SJSA1 (cell line): Measurements from ENCODE around the gene MATCAP1. TPM values are rescaled to one million over a fixed set of nuclear protein-coding genes. Genes with fewer than 3 reads are reported as not detected.

Source experiments
- DNase-seq, 2 experiments: peaks; one replicate each; pipeline ENCODE4 v3.0.0-alpha.2; 2015 to 2020; ENCODE audit warnings: low spot score in 2 of 2, low read depth in 1 of 2
- H3K27ac ChIP-seq: fragments of 250-450 bp; sonication (Bioruptor Pico); 2 replicates; pipeline ENCODE4 v1.5.1; 2020; ENCODE audit warnings: mild to moderate bottlenecking, moderate library complexity
- H3K27me3 ChIP-seq: fragments of 250-450 bp; sonication (Bioruptor Pico); replicated peaks from 2 replicates; pipeline ENCODE4 v1.5.1; 2020; ENCODE audit warnings: mild to moderate bottlenecking, moderate library complexity
- H3K36me3 ChIP-seq: fragments of 250-450 bp; sonication (Bioruptor Pico); 2 replicates; pipeline ENCODE4 v1.5.1; 2020; ENCODE audit warnings: mild to moderate bottlenecking
- H3K4me1 ChIP-seq: fragments of 250-450 bp; sonication (Bioruptor Pico); replicated peaks from 2 replicates; pipeline ENCODE4 v1.6.1; 2021; ENCODE audit warnings: mild to moderate bottlenecking
- H3K4me3 ChIP-seq: fragments of 250-450 bp; sonication (Bioruptor Pico); 2 replicates; pipeline ENCODE4 v1.5.1; 2020; ENCODE audit warnings: mild to moderate bottlenecking
- H3K9me3 ChIP-seq: fragments of 250-450 bp; sonication (Bioruptor Pico); replicated peaks from 2 replicates; pipeline ENCODE4 v1.5.1; 2020; ENCODE audit warnings: mild to moderate bottlenecking
- total RNA-seq: library from RNA; depleted of rRNA; stranded (reverse); fragments of >200 nt; shearing (Covaris generic); gene quantifications from 2 replicates; pipeline ENCODE4 v1.2.3, GENCODE V29; 2014

The MATCAP1 gene
- total RNA-seq, 1 experiment from 2014 or later: 11.3 TPM

DNA sequence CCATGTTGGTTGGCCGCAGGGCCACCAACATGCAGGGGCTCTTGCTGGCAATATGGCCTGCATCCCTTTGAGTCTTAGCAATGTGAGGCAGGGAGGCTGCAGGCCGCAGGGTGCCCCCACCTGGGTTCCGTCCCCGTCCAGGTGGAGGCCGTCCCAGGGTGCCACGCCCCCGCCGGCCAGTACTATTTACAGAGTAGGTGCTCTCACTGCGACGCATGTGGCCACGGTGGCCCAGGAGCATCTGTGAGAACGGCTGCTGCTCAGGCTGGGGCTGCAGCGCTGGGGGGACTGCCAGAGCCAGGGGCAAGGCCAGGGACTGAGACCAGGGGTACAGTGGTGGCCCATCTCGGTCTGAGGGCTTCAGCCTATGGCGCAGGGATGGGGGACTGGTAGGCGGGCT, 3.6 kb downstream of the MATCAP1 start:
- H3K27ac ChIP-seq: no peak overlapping the region
- DNase-seq: no peak
- peaks cover 14% of the 10 kb centered on the region for H3K36me3 ChIP-seq
- H3K4me3 ChIP-seq: no peak overlapping the region
- H3K27me3 ChIP-seq: no peaks in the 10 kb centered on the region
- peaks cover 21% of the 10 kb centered on the region for H3K4me1 ChIP-seq
- H3K9me3 ChIP-seq: no peaks in the 10 kb centered on the region

DNA sequence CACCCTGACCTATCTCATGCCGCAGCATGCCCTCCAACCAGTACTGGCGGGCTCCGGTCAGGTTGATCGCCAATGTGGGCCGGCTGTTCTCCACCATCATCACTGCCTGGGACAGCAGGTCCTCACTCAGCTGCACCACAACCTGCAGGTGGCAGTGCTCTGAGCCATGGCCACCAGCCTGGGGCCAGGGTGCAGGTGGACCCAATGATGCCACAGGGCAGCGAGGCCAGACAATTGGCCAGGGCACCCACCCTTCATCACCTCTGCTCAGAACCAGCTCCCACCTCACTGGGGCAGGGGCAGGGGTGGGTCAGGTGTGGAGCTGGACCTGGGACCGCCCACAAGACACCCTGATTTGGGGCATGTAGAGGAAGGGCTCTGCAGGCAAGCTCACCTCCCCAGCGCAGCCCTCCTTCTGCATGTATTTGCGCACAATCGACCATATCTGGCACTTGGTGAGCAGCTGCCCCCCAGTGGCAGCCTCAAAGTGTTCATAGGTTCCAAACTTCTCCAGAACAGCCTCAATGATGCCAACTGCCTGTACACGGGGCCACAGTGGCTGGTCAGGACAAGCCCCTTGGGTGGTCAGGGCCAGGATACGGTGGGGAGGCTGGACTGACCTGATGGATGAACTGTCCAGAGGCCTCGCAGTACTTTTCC, 4.2 kb downstream of the MATCAP1 start:
- no peak for DNase-seq

DNA sequence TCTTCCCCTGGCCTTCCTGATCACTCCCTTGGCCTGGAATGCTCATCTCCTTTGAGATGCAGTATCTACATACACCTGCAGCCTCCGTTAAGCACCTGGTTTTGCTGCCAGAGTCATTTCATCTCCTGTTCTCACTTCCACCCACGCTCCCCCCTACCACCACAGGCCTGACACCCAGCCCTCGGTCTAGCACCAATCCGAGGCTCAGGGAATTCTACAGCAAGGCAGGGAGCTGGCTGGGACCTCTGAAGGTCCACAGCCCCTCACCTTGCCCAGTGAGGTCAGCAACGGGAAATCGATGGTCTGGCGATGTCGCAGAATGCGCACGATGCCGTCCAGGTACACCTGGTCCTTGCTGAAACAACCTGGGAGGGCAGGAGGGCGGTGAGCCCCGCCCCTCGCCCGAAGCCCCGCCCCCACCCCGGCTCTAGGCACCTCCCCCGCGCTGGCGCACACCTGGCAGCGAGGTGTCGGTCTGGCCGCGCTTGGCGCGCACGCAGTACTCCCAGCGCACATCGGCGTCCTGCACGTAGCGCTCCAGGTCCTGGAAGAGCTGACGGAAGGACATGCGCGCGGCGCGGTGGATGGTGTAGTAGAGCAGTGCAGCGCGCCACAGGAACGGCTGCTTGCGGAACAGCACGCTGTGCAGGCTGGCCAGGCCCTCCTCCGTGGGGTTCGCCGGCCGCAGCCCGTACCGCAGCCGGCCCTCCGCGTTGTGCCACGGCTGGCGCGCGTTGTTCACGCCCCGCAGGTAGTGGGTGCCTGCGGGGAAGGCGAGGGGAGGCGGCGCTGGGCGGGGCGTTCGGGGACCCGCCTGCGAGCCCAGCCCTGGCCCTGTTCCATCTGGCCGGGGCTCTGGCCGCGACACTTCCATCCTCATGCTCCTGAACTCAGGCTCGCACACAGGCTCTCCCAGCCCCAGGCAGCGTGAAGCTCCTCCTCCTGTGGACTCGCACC, 5.7 kb downstream of the MATCAP1 start:
- H3K27me3 ChIP-seq: no peaks in the 10 kb centered on the region
- H3K36me3 ChIP-seq: peaks cover 18% of the 10 kb centered on the region
- no peak for DNase-seq
- no peak overlapping the region for H3K4me3 ChIP-seq
- H3K4me1 ChIP-seq: peaks cover 26% of the 10 kb centered on the region
- no peaks in the 10 kb centered on the region for H3K9me3 ChIP-seq
- H3K27ac ChIP-seq: no peak overlapping the region

More for the DNA sequence above, 4.2 kb downstream of the MATCAP1 start:
- peaks cover 20% of the 10 kb centered on the region for H3K4me1 ChIP-seq
- H3K4me3 ChIP-seq: no peak overlapping the region
- H3K27ac ChIP-seq: no peak overlapping the region
- peaks cover 20% of the 10 kb centered on the region for H3K36me3 ChIP-seq
- no peaks in the 10 kb centered on the region for H3K27me3 ChIP-seq
- no peaks in the 10 kb centered on the region for H3K9me3 ChIP-seq

DNA sequence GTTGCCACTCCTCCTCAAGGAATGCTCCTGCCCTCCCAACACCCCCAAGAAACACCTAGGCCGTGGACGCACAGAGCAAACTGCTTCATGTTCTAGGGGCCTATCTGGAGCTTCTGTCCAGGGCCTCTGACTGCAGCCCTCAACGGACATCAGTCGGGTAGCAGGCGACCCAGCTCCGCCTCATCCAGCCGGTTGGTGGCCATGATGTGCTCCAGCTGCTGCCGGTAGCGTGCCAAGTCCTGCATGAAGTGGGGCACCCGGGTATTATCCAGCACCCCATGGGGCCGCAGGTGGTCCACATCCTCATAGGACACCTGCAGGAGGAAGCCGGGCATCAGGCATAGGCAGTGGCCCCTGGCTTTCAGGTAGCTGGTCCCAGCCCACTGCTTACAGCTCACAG, 7.1 kb downstream of the MATCAP1 start:
- peaks cover 20% of the 10 kb centered on the region for H3K4me1 ChIP-seq
- H3K36me3 ChIP-seq: peaks cover 18% of the 10 kb centered on the region
- H3K27ac ChIP-seq: no peak overlapping the region
- no peak for DNase-seq
- H3K4me3 ChIP-seq: no peak overlapping the region
- no peaks in the 10 kb centered on the region for H3K27me3 ChIP-seq
- H3K9me3 ChIP-seq: no peaks in the 10 kb centered on the region

DNA sequence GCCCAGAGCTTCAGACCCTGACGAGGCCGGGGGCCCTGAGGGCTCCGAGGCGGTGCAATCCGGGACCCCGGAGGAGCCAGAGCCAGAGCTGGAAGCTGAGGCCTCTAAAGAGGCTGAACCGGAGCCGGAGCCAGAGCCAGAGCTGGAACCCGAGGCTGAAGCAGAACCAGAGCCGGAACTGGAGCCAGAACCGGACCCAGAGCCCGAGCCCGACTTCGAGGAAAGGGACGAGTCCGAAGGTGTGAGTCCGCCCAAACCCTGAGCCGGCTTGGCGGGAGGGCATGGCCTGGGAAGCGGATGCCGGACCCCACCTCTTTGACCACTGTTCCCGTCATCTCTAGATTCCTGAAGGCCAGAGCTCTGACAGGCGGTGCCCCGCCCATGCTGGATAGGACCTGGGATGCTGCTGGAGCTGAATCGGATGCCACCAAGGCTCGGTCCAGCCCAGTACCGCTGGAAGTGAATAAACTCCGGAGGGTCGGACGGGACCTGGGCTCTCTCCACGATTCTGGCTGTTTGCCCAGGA, 9.0 kb downstream of the MATCAP1 start:
- peaks cover 18% of the 10 kb centered on the region for H3K36me3 ChIP-seq
- no peak overlapping the region for H3K27ac ChIP-seq
- peaks cover 34% of the 10 kb centered on the region for H3K4me1 ChIP-seq
- no peaks in the 10 kb centered on the region for H3K9me3 ChIP-seq
- peak overlapping the region; percentile 37 for H3K4me3 ChIP-seq
- DNase-seq: no peak
- H3K27me3 ChIP-seq: no peaks in the 10 kb centered on the region

DNA sequence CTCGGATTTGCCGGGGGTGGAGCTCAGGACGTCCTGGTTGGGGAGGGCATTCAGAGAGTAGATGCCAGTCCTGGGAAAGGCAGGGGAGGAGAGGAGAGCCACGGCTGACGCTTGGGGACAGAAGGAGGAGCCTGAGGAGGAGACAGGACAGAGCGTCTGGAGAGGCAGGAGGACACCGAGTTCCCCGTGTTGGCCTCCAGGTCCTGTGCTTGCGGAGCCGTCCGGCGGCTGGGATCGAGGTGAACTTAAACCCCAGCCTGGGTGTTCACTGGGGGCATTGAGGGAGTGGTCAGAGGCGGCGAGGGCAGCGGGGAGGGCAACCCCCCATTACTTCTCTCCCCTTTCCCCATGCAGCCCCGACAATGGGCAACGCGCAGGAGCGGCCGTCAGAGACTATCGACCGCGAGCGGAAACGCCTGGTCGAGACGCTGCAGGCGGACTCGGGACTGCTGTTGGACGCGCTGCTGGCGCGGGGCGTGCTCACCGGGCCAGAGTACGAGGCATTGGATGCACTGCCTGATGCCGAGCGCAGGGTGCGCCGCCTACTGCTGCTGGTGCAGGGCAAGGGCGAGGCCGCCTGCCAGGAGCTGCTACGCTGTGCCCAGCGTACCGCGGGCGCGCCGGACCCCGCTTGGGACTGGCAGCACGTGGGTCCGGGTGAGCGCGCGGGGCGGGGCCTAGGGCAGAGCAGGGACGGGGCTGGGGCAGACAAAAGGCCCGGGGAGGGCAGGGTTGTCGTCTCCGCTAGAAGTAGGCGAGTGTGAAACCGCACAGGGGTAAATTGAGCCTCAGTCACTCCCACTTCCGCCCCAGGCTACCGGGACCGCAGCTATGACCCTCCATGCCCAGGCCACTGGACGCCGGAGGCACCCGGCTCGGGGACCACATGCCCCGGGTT, 9.7 kb downstream of the MATCAP1 start:
- peak overlapping the region; percentile 37 for H3K4me3 ChIP-seq
- DNase-seq: peak; percentile 74 to 88
- no peak overlapping the region for H3K27ac ChIP-seq
- H3K36me3 ChIP-seq: peaks cover 15% of the 10 kb centered on the region
- no peaks in the 10 kb centered on the region for H3K27me3 ChIP-seq
- peaks cover 39% of the 10 kb centered on the region for H3K4me1 ChIP-seq
- no peaks in the 10 kb centered on the region for H3K9me3 ChIP-seq

DNA sequence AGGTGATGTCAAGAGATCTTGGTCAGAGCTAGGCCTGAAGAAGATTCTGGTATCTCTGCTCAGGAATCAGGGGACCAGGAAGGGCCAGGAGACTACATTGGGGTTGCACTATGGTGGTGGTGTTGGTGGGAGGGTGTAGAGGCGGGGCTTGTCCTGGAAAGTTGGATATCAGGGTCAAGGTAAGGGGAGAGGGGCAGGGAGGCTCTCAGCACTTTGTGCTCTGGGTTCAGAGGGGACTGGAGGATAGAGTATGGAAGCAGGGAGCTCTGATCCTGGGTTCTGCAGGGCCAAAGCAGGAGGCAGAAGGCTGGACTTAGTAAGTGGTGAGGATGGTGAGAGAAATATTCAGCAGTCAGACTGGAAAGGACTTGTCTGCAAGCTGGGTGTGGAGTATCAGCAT, 10.4 kb downstream of the MATCAP1 start:
- no peak overlapping the region for H3K27ac ChIP-seq
- H3K9me3 ChIP-seq: no peaks in the 10 kb centered on the region
- H3K4me1 ChIP-seq: peaks cover 39% of the 10 kb centered on the region
- H3K27me3 ChIP-seq: no peaks in the 10 kb centered on the region
- no peak for DNase-seq
- peaks cover 15% of the 10 kb centered on the region for H3K36me3 ChIP-seq
- peak overlapping the region; percentile 37 for H3K4me3 ChIP-seq

DNA sequence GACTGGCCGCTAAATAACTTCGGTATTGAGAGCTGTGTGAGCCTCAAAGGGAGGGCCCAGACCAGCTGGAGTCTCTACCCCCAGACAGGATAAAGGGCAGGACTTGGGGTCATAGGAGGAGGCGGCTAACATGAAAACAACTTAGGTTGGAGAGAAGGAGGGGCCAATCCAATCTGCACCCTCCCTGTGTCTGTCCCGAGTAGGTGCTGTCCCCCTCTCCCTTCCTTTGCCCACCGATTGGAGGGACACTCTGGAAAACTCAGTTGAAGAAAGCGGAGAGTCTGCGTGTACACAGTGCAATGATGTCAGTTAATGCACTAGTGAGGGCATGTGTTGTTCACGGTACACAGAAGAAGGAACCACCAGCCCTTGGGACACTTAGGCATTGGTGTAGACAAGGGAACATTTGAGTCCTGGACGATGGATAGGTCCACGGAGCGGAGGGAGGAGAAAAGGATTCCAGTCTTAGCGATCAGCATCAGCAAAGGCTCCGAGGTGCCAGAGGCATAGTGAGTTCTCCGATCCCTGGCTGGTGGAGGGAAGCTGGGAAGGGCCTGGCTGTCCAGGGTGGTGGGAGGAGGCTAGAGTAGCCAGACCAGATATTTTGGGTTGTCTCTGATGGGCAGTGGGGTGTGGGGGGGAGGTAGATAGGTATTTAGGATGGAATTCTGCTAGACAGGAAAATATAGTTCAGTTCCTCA, 12.7 kb downstream of the MATCAP1 start:
- no peak for DNase-seq
- Histone ChIP-seq H3K4me3 (peak overlapping the region; percentile 42), H3K27ac (peak overlapping the region; percentile 92), H3K36me3 (peaks cover 11% of the 10 kb centered on the region), H3K4me1 (peaks cover 39% of the 10 kb centered on the region), H3K27me3 (no peaks in the 10 kb centered on the region), H3K9me3 (no peaks in the 10 kb centered on the region)

DNA sequence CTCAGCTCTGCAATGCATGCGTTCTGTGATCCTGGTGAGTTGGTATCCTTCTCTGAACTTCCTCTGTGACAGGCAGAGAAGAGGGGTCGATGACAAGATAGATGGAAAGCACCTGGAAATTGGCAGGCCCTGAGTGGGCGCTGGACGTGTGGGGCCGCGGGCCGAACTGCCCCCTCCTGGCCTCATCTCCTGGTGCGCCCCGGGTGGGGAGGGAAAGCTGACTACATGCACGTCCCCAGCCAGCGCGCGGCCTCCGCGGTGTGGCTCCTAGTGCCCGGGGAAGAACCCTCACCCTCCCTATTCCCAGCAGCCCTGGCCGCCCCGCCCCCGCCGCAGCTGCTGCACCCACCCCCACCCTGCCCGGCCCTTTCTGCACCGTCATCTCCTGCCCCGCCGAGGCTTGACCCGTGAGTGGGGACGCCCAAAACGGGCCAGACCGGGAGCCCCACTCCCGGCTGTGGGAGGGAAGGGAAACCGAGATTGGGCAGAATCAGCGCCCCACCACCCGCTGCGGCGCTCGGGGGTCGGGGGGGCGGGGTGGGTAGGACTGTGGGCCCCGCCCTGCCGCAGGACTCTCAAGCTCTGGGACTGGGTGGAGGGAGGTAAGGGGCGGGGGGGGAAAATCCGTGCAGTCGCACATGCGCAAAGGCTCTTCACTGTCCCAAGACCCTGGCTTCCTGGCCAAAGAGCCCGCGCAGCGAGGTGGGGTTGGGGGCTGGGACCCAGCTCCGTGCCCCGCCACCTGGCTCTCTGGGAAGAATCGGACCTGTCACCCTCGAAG, 13.4 kb downstream of the MATCAP1 start, which contains the start of gene NOL3:
NOL3 (plus strand) TSS at position 371 of the 781 bp plus-strand sequence.
- Histone ChIP-seq H3K27ac (peak within 1 kb of the TSS; percentile 92), H3K4me3 (peak within 1 kb of the TSS; percentile 42), H3K36me3 (peaks cover 8% of the 10 kb centered on the region), H3K27me3 (no peaks in the 10 kb centered on the region), H3K9me3 (no peaks in the 10 kb centered on the region), H3K4me1 (peaks cover 39% of the 10 kb centered on the region)
- peak; percentile 81 to 90 for DNase-seq

DNA sequence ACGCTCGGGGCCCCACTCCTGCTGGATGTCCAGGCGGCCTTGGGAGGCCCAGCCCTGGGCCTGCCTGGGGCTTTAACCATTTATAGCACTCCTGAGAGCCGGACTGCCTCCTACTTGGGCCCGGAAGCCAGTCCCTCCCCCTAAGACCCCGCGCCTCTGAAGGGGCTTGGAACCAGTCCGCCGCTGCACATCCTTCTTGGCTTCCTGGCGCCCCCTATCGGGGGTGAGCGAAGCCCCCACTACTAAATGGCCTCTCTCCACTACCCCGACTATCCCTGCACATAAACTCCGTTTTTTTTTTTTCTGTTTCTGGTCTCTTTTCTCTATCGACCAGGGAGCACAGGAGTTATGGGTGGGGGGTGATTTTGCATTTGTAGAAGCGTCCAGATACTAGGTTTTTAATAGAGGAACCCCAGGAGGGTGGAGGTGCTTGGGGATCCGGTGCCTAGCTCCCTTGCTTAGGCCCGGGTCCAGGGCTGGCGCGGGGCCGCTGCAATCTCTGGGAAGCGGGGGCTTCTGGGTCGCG, 14.1 kb downstream of the MATCAP1 start:
- H3K27ac ChIP-seq: peak overlapping the region; percentile 92; the same call in 1 of the 2 replicates
- DNase-seq: no peak

DNA sequence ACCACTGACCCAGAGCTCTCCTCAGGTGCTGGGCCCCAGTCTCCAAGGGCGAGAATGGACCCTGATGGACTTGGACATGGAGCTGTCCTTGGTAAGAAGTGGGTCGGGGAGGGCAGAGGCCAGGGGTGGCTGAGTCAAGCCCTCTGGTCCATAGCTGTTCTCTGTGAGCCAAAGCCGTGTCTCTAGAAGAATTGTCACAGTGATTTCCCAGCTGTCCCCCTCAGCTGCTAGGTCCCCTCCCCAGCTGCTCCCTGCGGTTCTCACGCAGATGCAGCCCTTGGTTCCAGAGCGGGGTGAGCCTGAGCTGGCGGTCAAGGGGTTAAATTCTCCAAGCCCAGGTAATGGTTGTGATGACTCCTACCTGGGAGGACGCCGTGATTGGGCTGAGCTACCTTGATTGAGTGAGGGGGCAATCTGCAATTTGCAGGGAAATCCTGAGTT, 14.7 kb downstream of the MATCAP1 start:
- Histone ChIP-seq H3K27ac (no peak overlapping the region), H3K4me3 (no peak overlapping the region), H3K9me3 (no peaks in the 10 kb centered on the region), H3K27me3 (no peaks in the 10 kb centered on the region), H3K36me3 (no peaks in the 10 kb centered on the region), H3K4me1 (peaks cover 29% of the 10 kb centered on the region)
- DNase-seq: no peak

More for the DNA sequence above, 14.1 kb downstream of the MATCAP1 start:
- Histone ChIP-seq H3K9me3 (no peaks in the 10 kb centered on the region), H3K27me3 (no peaks in the 10 kb centered on the region), H3K36me3 (peaks cover 2% of the 10 kb centered on the region), H3K4me3 (peak overlapping the region; percentile 42), H3K4me1 (peaks cover 36% of the 10 kb centered on the region)

DNA sequence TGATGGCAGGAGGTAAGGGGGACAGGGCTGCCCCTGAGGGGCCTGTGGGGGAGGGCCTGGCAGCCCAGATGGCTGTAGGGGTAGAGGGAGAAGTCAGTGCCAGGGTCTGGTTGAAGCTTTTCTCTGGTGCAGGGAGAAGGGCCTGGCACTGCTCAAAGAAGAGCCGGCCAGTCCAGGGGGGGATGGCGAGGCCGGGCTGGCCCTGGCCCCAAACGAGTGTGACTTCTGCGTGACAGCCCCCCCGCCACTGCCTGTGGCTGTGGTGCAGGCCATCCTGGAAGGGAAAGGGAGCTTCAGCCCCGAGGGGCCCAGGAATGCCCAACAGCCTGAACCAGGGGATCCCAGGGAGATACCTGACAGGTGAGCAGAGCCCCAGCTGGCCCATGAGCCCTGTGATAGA, 16.2 kb downstream of the MATCAP1 start:
- H3K4me3 ChIP-seq: no peak overlapping the region
- H3K27ac ChIP-seq: no peak overlapping the region
- H3K9me3 ChIP-seq: no peaks in the 10 kb centered on the region
- H3K36me3 ChIP-seq: peaks cover 6% of the 10 kb centered on the region; the same call in 1 of the 2 replicates
- peaks cover 19% of the 10 kb centered on the region for H3K4me1 ChIP-seq
- no peaks in the 10 kb centered on the region for H3K27me3 ChIP-seq
- DNase-seq: no peak
